Measurements from ENCODE around the gene SWT1. TPM values are rescaled to one million over a fixed set of nuclear protein-coding genes. Genes with fewer than 3 reads are reported as not detected.

Gene SWT1
- total RNA-seq, 6 experiments from 2014 or later, result 2.0 to 3.9 (median 2.4) TPM

DNA sequence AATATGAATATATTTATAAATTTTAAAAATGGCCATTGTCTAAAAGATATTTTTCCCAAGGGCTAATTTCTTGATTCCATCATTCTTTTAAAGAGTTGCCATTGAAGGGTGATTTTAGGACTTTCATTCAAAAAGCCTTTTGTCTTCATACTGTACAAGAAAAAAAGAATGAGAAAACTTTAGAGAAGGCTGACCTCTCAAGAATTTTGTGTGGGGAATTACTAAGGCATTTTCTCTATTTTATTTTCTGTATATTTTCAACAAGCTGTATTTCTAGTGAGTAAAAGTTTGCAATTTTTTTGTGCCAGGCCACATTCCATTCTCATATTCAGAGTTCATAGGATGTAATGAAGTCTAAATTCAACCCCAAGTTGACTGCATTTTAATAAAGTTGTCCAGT is 110.7 kb downstream of the SWT1 start:
- intact Hi-C loops (cut with DNase I), result no loop called here
- ATAC-seq, result no peak
- no peak for TF ChIP-seq POLR2A (IDR thresholded peaks at IDR 0.05)
- TF ChIP-seq, protein P1, sequence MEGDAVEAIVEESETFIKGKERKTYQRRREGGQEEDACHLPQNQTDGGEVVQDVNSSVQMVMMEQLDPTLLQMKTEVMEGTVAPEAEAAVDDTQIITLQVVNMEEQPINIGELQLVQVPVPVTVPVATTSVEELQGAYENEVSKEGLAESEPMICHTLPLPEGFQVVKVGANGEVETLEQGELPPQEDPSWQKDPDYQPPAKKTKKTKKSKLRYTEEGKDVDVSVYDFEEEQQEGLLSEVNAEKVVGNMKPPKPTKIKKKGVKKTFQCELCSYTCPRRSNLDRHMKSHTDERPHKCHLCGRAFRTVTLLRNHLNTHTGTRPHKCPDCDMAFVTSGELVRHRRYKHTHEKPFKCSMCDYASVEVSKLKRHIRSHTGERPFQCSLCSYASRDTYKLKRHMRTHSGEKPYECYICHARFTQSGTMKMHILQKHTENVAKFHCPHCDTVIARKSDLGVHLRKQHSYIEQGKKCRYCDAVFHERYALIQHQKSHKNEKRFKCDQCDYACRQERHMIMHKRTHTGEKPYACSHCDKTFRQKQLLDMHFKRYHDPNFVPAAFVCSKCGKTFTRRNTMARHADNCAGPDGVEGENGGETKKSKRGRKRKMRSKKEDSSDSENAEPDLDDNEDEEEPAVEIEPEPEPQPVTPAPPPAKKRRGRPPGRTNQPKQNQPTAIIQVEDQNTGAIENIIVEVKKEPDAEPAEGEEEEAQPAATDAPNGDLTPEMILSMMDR (IDR thresholded peaks at IDR 0.05), result no peak

DNA sequence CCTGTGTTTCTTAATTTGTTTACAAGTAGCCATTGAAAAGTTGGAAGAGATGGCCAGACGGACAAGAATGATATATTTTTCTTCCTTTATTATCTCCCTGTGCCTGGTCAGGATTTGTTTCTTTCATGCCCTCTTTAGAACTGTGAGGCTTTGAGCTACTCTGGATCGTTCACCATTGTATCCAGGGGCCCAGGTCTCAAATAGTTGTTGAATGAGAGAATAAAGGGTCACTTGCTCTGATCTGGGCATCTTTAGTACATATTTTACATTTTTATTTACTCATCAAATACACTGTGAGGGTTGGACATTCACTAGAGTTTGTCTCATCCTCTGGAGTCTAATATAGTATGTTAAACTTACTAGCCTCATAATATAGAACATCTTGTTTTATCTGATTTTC is 111.4 kb downstream of the SWT1 start:
- no peaks in the 10 kb centered on the region for H3K27me3 ChIP-seq
- no peaks in the 10 kb centered on the region for H3K36me3 ChIP-seq
- intact Hi-C loops (cut with DNase I), result no loop called here
- H3K4me1 ChIP-seq, result no peaks in the 10 kb centered on the region
- no peaks in the 10 kb centered on the region for H3K9me3 ChIP-seq
- no peak for ATAC-seq
- no peak for DNase-seq
- 70% methylated on average over 2 of the region's 2 CpGs for WGBS (ENCODE audit: insufficient coverage, low coverage, low lambda C conversion rate, missing lambda C conversion rate)
- H3K4me3 ChIP-seq, result no peak overlapping the region
- TF ChIP-seq POLR2A (IDR thresholded peaks at IDR 0.05), result no peak
- TF ChIP-seq, protein P1 (IDR thresholded peaks at IDR 0.05), result no peak
- no peak overlapping the region for H3K27ac ChIP-seq

More for the DNA sequence above, 110.7 kb downstream of the SWT1 start:
- H3K4me3 ChIP-seq, result no peak overlapping the region
- no peak for DNase-seq
- no peaks in the 10 kb centered on the region for H3K4me1 ChIP-seq
- H3K9me3 ChIP-seq, result no peaks in the 10 kb centered on the region
- H3K36me3 ChIP-seq, result no peaks in the 10 kb centered on the region
- H3K27ac ChIP-seq, result no peak overlapping the region
- H3K27me3 ChIP-seq, result no peaks in the 10 kb centered on the region

DNA sequence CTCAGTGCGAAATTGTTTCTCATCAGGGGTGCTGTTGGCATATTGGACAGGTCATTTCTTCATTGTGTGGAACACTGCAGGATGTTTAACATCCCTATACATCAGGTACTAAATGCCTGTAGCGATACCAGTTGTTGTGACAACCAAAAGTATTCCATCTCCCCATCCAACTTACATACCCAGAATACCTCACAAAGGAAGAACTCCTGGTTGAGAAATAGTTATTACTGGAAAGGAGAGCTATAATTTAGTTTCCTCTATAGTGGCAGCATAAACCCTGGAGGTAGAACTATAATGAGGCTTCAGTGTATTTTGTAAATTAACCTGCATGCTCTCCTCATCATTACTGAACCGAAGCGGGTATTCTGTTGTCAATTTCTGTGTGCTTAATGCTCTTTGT is 115.0 kb downstream of the SWT1 start:
- Histone ChIP-seq H3K27me3 (no peaks in the 10 kb centered on the region), H3K9me3 (no peaks in the 10 kb centered on the region), H3K36me3 (no peaks in the 10 kb centered on the region), H3K4me3 (no peak overlapping the region), H3K4me1 (no peaks in the 10 kb centered on the region), H3K27ac (no peak overlapping the region)
- ATAC-seq (no peak), DNase-seq (no peak)
- WGBS (ENCODE audit: insufficient coverage, low coverage, low lambda C conversion rate, missing lambda C conversion rate), result 90% methylated on average over 4 of the region's 4 CpGs
- TF ChIP-seq, protein P1 (IDR thresholded peaks at IDR 0.05), result no peak
- TF ChIP-seq POLR2A (IDR thresholded peaks at IDR 0.05), result no peak
- intact Hi-C loops (cut with DNase I), result no loop called here

DNA sequence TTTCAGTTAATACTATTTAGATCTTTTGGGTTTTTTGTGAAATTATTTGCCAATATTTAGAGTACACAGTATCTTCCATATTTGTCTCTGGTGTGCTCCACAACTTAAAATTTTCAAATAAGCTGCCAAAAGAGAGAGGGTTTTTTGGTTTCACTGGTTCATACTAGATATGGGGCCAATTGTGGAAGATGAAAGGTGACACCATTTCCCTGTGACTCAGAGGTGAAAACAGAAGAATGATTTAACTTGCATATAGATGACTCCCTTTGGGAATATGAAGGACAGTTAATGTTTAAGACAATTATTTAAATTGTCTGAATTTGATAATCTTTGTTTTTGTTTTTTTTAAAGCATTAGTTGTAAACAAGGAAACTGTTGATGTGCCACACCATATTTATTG is 122.6 kb downstream of the SWT1 start:
- Histone ChIP-seq H3K4me1 (no peaks in the 10 kb centered on the region), H3K9me3 (no peaks in the 10 kb centered on the region), H3K36me3 (no peaks in the 10 kb centered on the region), H3K4me3 (no peak overlapping the region), H3K27me3 (no peaks in the 10 kb centered on the region), H3K27ac (no peak overlapping the region)
- intact Hi-C loops (cut with DNase I), result no loop called here
- no peak for ATAC-seq
- TF ChIP-seq POLR2A (IDR thresholded peaks at IDR 0.05), result no peak
- TF ChIP-seq, protein P1 (IDR thresholded peaks at IDR 0.05), result no peak
- DNase-seq, result no peak

DNA sequence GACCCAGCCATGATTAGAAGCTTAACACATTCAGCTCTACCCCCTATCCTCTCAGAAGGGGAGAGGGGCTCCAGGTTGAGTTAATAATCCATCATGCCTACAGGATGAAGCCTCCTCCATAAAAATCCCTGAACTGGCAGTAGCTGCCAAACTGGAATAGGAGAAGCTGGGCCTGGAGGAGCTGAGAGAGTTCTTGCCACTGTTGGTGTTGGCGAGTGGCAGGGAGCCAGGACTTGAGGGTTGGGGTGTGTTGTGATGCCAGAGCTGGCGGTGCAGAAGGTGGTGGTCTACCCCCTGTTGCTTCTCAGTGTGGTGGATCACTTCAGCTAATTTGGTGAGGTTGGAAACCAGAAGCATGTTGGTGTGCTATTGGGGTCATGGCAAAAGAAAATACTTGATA is 123.6 kb downstream of the SWT1 start:
- H3K36me3 ChIP-seq, result no peaks in the 10 kb centered on the region
- no peak overlapping the region for H3K4me3 ChIP-seq
- intact Hi-C loops (cut with DNase I), result no loop called here
- ATAC-seq (no peak), DNase-seq (no peak)
- 90% methylated on average over 2 of the region's 2 CpGs for WGBS (ENCODE audit: insufficient coverage, low coverage, low lambda C conversion rate, missing lambda C conversion rate)
- no peaks in the 10 kb centered on the region for H3K27me3 ChIP-seq
- H3K9me3 ChIP-seq, result no peaks in the 10 kb centered on the region
- no peaks in the 10 kb centered on the region for H3K4me1 ChIP-seq
- TF ChIP-seq POLR2A (IDR thresholded peaks at IDR 0.05), result no peak
- TF ChIP-seq, protein P1 (IDR thresholded peaks at IDR 0.05), result no peak
- no peak overlapping the region for H3K27ac ChIP-seq
